Tibial artery (tissue), 4 donors: ENCODE data around the gene HORMAD2.

Source experiments
- DNase-seq, 2 donors: peaks; one replicate each; pipeline ENCODE4 v3.0.0-alpha.2; 2019
- H3K27ac ChIP-seq, 2 donors: fragments of 200-600 bp; sonication (generic) in 1 of 2; 1 replicate in 1 of 2; 2 replicates in 1 of 2; pipeline ENCODE4 v1.5.1; 2018 to 2019; ENCODE audit warnings: mild to moderate bottlenecking in 1 of 2
- H3K27me3 ChIP-seq, 2 donors: fragments of 200-600 bp; sonication (generic) in 1 of 2; one replicate each; pipeline versions ENCODE4 v1.5.1 to v1.6.0; 2016 to 2019
- H3K36me3 ChIP-seq, 3 donors: fragments of 200-600 bp; sonication (generic) in 2 of 3; one replicate each; pipeline ENCODE4 v1.5.1; 2016 to 2019; ENCODE audit warnings: mild to moderate bottlenecking in 2 of 3
- H3K4me1 ChIP-seq, 4 donors: fragments of 200-600 bp; sonication (generic) in 2 of 4; 1 replicate in 3 of 4; 2 replicates in 1 of 4; pipeline ENCODE4 v1.5.1; 2016 to 2019
- H3K4me3 ChIP-seq, 2 donors: fragments of 200-600 bp; sonication (generic) in 1 of 2; 1 replicate in 1 of 2; 2 replicates in 1 of 2; pipeline ENCODE4 v1.5.1; 2018 to 2019; ENCODE audit warnings: mild to moderate bottlenecking in 2 of 2
- H3K9me3 ChIP-seq, 3 donors: fragments of 200-600 bp; sonication (generic) in 1 of 3; one replicate each; pipeline ENCODE4 v1.5.1; 2016 to 2019
- intact Hi-C: fragments of 100-400 bp; cut with DNase I; formaldehyde crosslinking; loops from one replicate; pipeline ENCODE4 v1.15.0; 2023; ENCODE audit warnings: low total_unique reads
- TF ChIP-seq, protein P1 (sequence below), 2 experiments: fragments of 200-600 bp in 1 of 2; fragments of 450-650 bp in 1 of 2; IDR thresholded peaks; one replicate each; pipeline ENCODE4 v1.5.1; 2017 to 2019; ENCODE audit warnings: antibody characterized with exemption in 2 of 2, mild to moderate bottlenecking in 1 of 2, moderate library complexity in 1 of 2

HORMAD2 gene

DNA sequence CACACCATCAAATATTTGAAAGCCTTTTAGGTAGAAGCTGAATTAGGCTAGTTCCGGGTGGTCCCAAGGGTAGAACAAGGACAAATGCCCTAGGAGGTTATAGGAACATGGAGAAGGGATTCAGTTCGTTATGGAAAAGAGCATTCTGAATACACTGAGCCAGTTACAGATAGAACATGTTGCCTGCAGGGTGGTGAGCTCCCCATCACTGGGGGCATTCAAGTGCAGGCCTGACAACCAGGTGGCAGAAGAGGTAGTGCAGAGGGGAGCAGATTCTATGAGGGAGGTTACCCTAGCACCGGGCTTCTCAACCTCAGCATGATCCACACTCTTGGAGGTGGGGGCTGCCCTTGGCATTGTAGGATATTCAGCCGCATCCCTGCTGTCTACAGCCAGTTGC lies 142.1 kb downstream of the HORMAD2 start:
- intact Hi-C loops: no loop called here
- Histone ChIP-seq H3K4me1 (peaks cover 0 to 14% (median 10%) of the 10 kb centered on the region in 4 donors), H3K4me3 (no peak overlapping the region), H3K9me3 (no peaks in the 10 kb centered on the region), H3K27ac (no peak overlapping the region), H3K36me3 (no peaks in the 10 kb centered on the region), H3K27me3 (peaks cover 0 to 12% of the 10 kb centered on the region in 2 donors)
- DNase-seq: no peak
- TF ChIP-seq, protein P1, sequence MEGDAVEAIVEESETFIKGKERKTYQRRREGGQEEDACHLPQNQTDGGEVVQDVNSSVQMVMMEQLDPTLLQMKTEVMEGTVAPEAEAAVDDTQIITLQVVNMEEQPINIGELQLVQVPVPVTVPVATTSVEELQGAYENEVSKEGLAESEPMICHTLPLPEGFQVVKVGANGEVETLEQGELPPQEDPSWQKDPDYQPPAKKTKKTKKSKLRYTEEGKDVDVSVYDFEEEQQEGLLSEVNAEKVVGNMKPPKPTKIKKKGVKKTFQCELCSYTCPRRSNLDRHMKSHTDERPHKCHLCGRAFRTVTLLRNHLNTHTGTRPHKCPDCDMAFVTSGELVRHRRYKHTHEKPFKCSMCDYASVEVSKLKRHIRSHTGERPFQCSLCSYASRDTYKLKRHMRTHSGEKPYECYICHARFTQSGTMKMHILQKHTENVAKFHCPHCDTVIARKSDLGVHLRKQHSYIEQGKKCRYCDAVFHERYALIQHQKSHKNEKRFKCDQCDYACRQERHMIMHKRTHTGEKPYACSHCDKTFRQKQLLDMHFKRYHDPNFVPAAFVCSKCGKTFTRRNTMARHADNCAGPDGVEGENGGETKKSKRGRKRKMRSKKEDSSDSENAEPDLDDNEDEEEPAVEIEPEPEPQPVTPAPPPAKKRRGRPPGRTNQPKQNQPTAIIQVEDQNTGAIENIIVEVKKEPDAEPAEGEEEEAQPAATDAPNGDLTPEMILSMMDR (IDR thresholded peaks at IDR 0.05): no peak

- TF ChIP-seq, protein P1 (IDR thresholded peaks at IDR 0.05): no peak
- Histone ChIP-seq H3K4me3 (no peak overlapping the region), H3K9me3 (no peaks in the 10 kb centered on the region), H3K4me1 (peaks cover 0 to 5% (median 2%) of the 10 kb centered on the region in 4 donors), H3K27me3 (peaks cover 0 to 12% of the 10 kb centered on the region in 2 donors), H3K36me3 (no peaks in the 10 kb centered on the region), H3K27ac (no peak overlapping the region)
- DNase-seq: no peak
- intact Hi-C loops: no loop called here
Observed at GRCh38 chr22:30223303-30223702, 143.0 kb downstream of the HORMAD2 start.

- intact Hi-C loops: no loop called here
- Histone ChIP-seq H3K36me3 (no peaks in the 10 kb centered on the region), H3K4me1 (no peaks in the 10 kb centered on the region), H3K27me3 (peaks cover 0 to 17% of the 10 kb centered on the region in 2 donors), H3K27ac (no peak overlapping the region), H3K9me3 (no peaks in the 10 kb centered on the region), H3K4me3 (no peak overlapping the region)
- DNase-seq: no peak
- TF ChIP-seq, protein P1 (IDR thresholded peaks at IDR 0.05): no peak
Observed at GRCh38 chr22:30224161-30224857, 144.0 kb downstream of the HORMAD2 start.

DNA sequence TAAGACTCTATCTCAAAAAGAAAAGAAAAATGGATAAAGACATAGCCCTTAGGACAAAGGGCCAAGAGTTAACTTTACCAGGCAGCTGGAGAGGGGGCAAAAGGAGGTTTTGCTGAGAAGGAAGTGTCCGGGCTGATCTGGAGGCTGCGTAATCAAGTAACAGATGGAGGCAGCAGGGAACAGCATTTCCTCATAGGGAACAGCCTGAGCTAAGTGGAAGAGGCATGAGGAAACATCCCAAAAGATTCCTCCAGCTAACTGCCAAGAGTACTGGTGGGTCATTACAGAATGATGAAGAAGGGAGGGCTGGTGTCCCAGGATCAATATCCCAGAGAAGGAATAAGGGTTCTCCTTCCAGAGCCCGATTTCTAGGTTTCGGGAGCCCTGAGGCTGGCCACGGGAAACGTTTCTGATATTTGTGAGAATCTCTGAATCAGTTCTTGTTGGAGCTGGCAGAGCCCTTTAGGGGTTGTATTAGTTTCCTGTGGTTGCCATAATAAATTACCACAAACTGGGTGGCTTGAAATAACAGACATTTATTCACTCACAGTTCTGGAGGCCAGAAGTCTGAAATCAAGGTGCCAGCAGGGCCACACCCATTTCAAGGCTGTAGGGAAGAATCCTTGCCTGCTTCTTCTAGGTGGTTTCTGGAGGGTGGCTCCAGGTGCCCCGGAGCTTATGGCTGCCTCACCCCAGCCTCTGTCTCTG lies 145.1 kb downstream of the HORMAD2 start:
- intact Hi-C loops: no loop called here
- Histone ChIP-seq H3K27ac (no peak overlapping the region), H3K36me3 (no peaks in the 10 kb centered on the region), H3K4me3 (no peak overlapping the region), H3K27me3 (peaks cover 0 to 17% of the 10 kb centered on the region in 2 donors), H3K9me3 (no peaks in the 10 kb centered on the region), H3K4me1 (no peaks in the 10 kb centered on the region)
- TF ChIP-seq, protein P1 (IDR thresholded peaks at IDR 0.05): no peak
- DNase-seq: no peak

DNA sequence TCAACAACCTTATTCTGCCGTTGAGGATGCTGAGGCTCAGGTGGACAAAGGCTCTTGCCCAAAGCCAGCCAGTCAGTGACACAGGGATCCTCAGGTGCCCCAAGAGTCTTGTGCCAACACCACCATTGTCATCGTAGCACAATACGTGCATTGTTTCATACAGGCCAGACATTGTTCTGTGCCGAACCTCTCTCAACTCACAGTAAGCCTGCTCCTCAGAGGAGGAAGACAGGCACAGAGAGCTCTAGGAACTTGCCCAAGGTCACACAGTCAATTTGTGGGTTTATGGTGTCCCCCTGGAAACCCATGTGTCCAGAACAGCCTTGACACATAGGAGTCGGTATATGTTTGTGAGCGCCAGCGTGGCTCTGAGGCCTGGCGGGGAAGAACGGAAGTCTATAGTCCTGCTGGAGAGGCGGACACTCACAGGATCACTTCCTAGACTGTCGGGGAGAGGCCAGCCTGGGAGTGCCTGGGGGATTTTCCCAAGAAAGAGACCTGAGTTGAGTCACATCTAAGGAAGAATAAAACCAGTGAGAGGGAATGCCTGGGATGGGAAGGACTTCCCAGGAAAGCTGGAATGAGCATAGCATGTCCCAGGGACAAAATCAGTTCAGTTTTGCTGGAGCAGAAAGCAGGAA lies 146.0 kb downstream of the HORMAD2 start:
- intact Hi-C loops: no loop called here
- no peak for DNase-seq
- H3K9me3 ChIP-seq: no peaks in the 10 kb centered on the region
- peaks cover 0 to 21% of the 10 kb centered on the region in 2 donors for H3K27me3 ChIP-seq
- no peaks in the 10 kb centered on the region for H3K4me1 ChIP-seq
- H3K36me3 ChIP-seq: no peaks in the 10 kb centered on the region
- TF ChIP-seq, protein P1 (IDR thresholded peaks at IDR 0.05): no peak
- H3K27ac ChIP-seq: no peak overlapping the region
- no peak overlapping the region for H3K4me3 ChIP-seq
